K562 (cell line): ENCODE data around the gene IL20RB. TPM values are rescaled to one million over a fixed set of nuclear protein-coding genes. Genes with fewer than 3 reads are reported as not detected.

Experiments
- ATAC-seq: fragments of 200-7000 bp; cut with Tn5 transposase; 3 replicates; pipeline ENCODE4 v1.9.1; 2020; ENCODE audit warnings: moderate library complexity
- BruUV-seq: library from RNA; stranded (reverse); fragments of 400-500 nt; replicated peaks from 2 replicates; lab custom pipeline; 2021; lab: Mats Ljungman, UMichigan
- CTCF ChIA-PET: fragments of 300-600 bp; formaldehyde crosslinking; extraction: SDS; loops from one replicate; lab custom pipeline; 2021; ENCODE audit warnings: low intra/inter-chr PET ratio; lab: Yijun Ruan, JAX
- POLR2A ChIA-PET: fragments of 300-600, 350-650 bp; sonication (Branson Sonifier 250); formaldehyde crosslinking; extraction: SDS; loops from one replicate; lab custom pipeline; 2021; ENCODE audit warnings: antibody characterized with exemption, inconsistent platforms; lab: Yijun Ruan, JAX
- DNase-seq, 4 experiments: peaks; one replicate each; pipeline versions ENCODE4 v3.0.0 to v3.0.0-alpha.2; 2011 to 2018; ENCODE audit warnings: low spot score in 3 of 4, mixed read lengths in 3 of 4; ENCODE audit errors: extremely low read depth in 1 of 4
- FAIRE-seq: peaks from 2 replicates; lab custom pipeline; 2011; peaks lifted over from hg19 to GRCh38; lab: Jason Lieb, UNC
- H2AFZ ChIP-seq: 2 replicates; pipeline ENCODE4 v1.6.0; 2011; ENCODE audit warnings: low read depth, low read length, control low read depth, inconsistent platforms
- H3K27ac ChIP-seq: fragments of 200-600 bp; 3 replicates; pipeline ENCODE4 v1.8.0; 2011; ENCODE audit warnings: low read depth, mild to moderate bottlenecking, control low read depth, inconsistent platforms, low read length, moderate library complexity, mixed read lengths; ENCODE audit errors: extremely low read depth
- H3K27me3 ChIP-seq, 2 experiments: fragments of 300-600 bp in 1 of 2; 2 replicates in 1 of 2; 3 replicates in 1 of 2; pipeline versions ENCODE4 v1.6.0 to v1.8.0; 2011; ENCODE audit warnings: inconsistent platforms in 2 of 2, low read length in 2 of 2, mild to moderate bottlenecking in 1 of 2, mixed read lengths in 1 of 2, moderate library complexity in 1 of 2; ENCODE audit not compliant: control insufficient read depth in 2 of 2, insufficient read depth in 2 of 2
- H3K36me3 ChIP-seq: fragments of 300-600 bp; 3 replicates; pipeline ENCODE4 v1.8.0; 2011; ENCODE audit warnings: mild to moderate bottlenecking, low read length, inconsistent platforms; ENCODE audit not compliant: control insufficient read depth, insufficient read depth
- H3K4me1 ChIP-seq, 2 experiments: fragments of 200-600 bp in 1 of 2; replicated peaks in 1 of 2; 2 replicates in 1 of 2; 3 replicates in 1 of 2; pipeline versions ENCODE4 v1.5.1 to v1.8.0; 2011; ENCODE audit warnings: inconsistent platforms in 2 of 2, low read length in 2 of 2, mild to moderate bottlenecking in 1 of 2, mixed read lengths in 1 of 2, moderate library complexity in 1 of 2; ENCODE audit not compliant: control insufficient read depth in 2 of 2, insufficient read depth in 2 of 2
- H3K4me2 ChIP-seq: 2 replicates; pipeline ENCODE4 v1.6.1; 2011; ENCODE audit warnings: low read length, control low read depth, inconsistent platforms, mixed read lengths; ENCODE audit not compliant: insufficient read depth
- H3K4me3 ChIP-seq: fragments of 200-600 bp; sonication (generic), shearing (Covaris generic); 2 replicates; pipeline ENCODE4 v1.5.1; 2016; ENCODE audit warnings: control low read depth, inconsistent platforms
- H3K79me2 ChIP-seq: fragments of 200-600 bp; 3 replicates; pipeline ENCODE4 v1.8.0; 2011; ENCODE audit warnings: low read length, inconsistent platforms; ENCODE audit not compliant: control insufficient read depth, insufficient read depth
- H3K9ac ChIP-seq, 2 experiments: 2 replicates each; pipeline versions ENCODE4 v1.6.0 to v1.6.1; 2011; ENCODE audit warnings: low read depth in 2 of 2, low read length in 2 of 2, control low read depth in 1 of 2, inconsistent platforms in 1 of 2, mild to moderate bottlenecking in 1 of 2, mixed read lengths in 1 of 2; ENCODE audit not compliant: insufficient read depth in 1 of 2
- H3K9me1 ChIP-seq: one replicate; pipeline ENCODE4 v1.6.0; 2011; ENCODE audit warnings: inconsistent platforms, mild to moderate bottlenecking, low read length, moderate library complexity; ENCODE audit not compliant: control insufficient read depth, insufficient read depth
- H3K9me3 ChIP-seq: replicated peaks from 2 replicates; pipeline ENCODE4 v1.5.1; 2011; ENCODE audit warnings: low read depth, low read length, inconsistent platforms; ENCODE audit not compliant: control insufficient read depth, insufficient read depth
- H4K20me1 ChIP-seq: replicated peaks from 2 replicates; pipeline ENCODE4 v1.6.1; 2011; ENCODE audit warnings: low read length, inconsistent platforms, mixed read lengths; ENCODE audit not compliant: control insufficient read depth, insufficient read depth
- KDM2B ChIP-seq: fragments of 250-450 bp; sonication (Bioruptor Pico); IDR thresholded peaks from 2 replicates; pipeline ENCODE4 v1.8.0; 2021; ENCODE audit warnings: mild to moderate bottlenecking, moderate library complexity
- PATZ1 ChIP-seq: fragments of 250-450 bp; sonication (Bioruptor Pico); IDR thresholded peaks from 2 replicates; pipeline ENCODE4 v1.5.0; 2020; ENCODE audit warnings: mild to moderate bottlenecking, borderline replicate concordance
- WGBS: fragments of 100-300 bp; shearing (Covaris generic); methylation state at CpG from one replicate; pipeline ENCODE4 v1.1.6; 2016; ENCODE audit warnings: low coverage, mixed read lengths; ENCODE audit not compliant: insufficient coverage; ENCODE audit errors: missing lambda C conversion rate; 5-methylcytosine and 5-hydroxymethylcytosine counted together
- in situ Hi-C: fragments of 300-500 bp; cut with MboI; formaldehyde crosslinking; loops from 4 replicates; pipeline ENCODE4 v1.15.0; 2018; ENCODE audit warnings: inconsistent platforms, mixed read lengths
- intact Hi-C: fragments of 100-400 bp; cut with micrococcal nuclease; formaldehyde crosslinking; loops from 2 replicates; pipeline ENCODE4 v1.14.2; 2022
- polyA plus RNA-seq, 8 experiments: library from polyadenylated mRNA; depleted of rRNA in 4 of 8; stranded (reverse) in 5 of 8; unstranded in 3 of 8; fragments of >200 nt; fragmentation: Nextera tagmentation in 2 of 8; fragmentation: Illumina TruSeq in 1 of 8; extraction: Ambion mirVana in 2 of 8; extraction: Trizol in 1 of 8; gene quantifications; 2 replicates each; pipeline versions ENCODE4 v1.2.1 to v1.2.3, GENCODE V29; 2011 to 2014; ENCODE audit warnings: inconsistent platforms in 1 of 8, missing spikeins in 1 of 8
- total RNA-seq, 7 experiments: library from RNA; depleted of rRNA in 6 of 7; stranded (reverse); fragments of >200 nt in 6 of 7; fragmentation: Illumina TruSeq in 2 of 7; extraction: Trizol in 2 of 7; gene quantifications; 2 replicates each; pipeline versions ENCODE4 v1.2.1 to v1.2.3, GENCODE V29; 2011 to 2021; ENCODE audit warnings: low replicate concordance in 1 of 7

The IL20RB gene
- total and polyA plus RNA-seq, 9 of the 15 experiments (the other 6 are each of a cell fraction or from before 2014, with no cell fraction given) = 0.77 to 9.9 (median 6.1) TPM

DNA sequence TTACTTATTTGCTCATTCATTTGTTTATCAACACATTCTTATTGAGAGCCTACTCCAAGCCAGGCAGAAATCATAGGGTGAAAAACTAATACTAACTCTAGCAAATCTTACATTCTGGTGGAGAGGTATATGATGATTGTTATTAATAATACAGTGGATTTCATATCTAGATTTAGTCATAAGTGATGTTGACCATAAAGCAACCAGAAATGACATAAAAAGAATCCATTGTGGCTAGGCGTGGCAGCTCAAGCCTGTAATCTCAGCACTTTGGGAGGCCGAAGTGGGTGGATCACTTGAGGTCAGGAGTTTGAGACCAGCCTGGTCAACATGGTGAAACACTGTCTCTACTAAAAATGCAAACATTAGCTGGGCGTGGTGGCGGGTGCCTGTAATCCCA is 26.2 kb upstream of the IL20RB start (continued):
- TF ChIP-seq KDM2B (CRISPR knock-in tag) = no peak

- Histone ChIP-seq H3K4me3 (no peak overlapping the region), H3K27me3 (no peaks in the 10 kb centered on the region), H3K36me3 (peaks cover 21% of the 10 kb centered on the region; the same call in 1 of the 3 replicates), H3K9ac (no peak overlapping the region), H3K9me3 (no peaks in the 10 kb centered on the region), H3K9me1 (no peaks in the 10 kb centered on the region), H4K20me1 (no peaks in the 10 kb centered on the region), H2AFZ (no peak overlapping the region)
- ChIA-PET CTCF (no interaction called here), POLR2A (no interaction called here)
- no TSS peak for BruUV-seq
- intact Hi-C loops = no loop called here
- ATAC-seq (no peak), DNase-seq (no peak)
- WGBS = 100% methylated on average over 1 of the region's 1 CpG
- TF ChIP-seq PATZ1 (CRISPR knock-in tag) = no peak
- TF ChIP-seq, all 486 proteins: peak for 0
- no peak for FAIRE-seq
- H3K4me2 ChIP-seq = no peak overlapping the region
- in situ Hi-C loops = no loop called here
- H3K79me2 ChIP-seq = peaks cover 17% of the 10 kb centered on the region; the same call in 2 of the 3 replicates
- no peak overlapping the region for H3K27ac ChIP-seq
- H3K4me1 ChIP-seq = no peaks in the 10 kb centered on the region
Measured at GRCh38 chr3:136932523-136932922, 25.3 kb upstream of the IL20RB start.
